Liver (tissue), 9 donors: ENCODE results near the gene HES3. TPM values are rescaled to one million over a fixed set of nuclear protein-coding genes. Genes with fewer than 3 reads are reported as not detected.

Experiments used
- DNase-seq: peaks from one replicate; pipeline ENCODE4 v3.0.0-alpha.2; 2017; ENCODE audit warnings: low spot score
- H3K27ac ChIP-seq, 2 donors: one replicate each; pipeline ENCODE4 v1.7.0; 2013; ENCODE audit warnings: inconsistent platforms in 2 of 2, low read length in 2 of 2, control low read depth in 1 of 2, low read depth in 1 of 2, mild to moderate bottlenecking in 1 of 2
- H3K27me3 ChIP-seq, 4 donors: one replicate each; pipeline versions ENCODE4 v1.6.1 to v1.7.0; 2013; ENCODE audit warnings: low read length in 3 of 4, inconsistent platforms in 1 of 4, mild to moderate bottlenecking in 1 of 4, moderate library complexity in 1 of 4; ENCODE audit not compliant: control insufficient read depth in 4 of 4, insufficient read depth in 4 of 4
- H3K36me3 ChIP-seq, 4 donors: one replicate each; pipeline versions ENCODE4 v1.6.1 to v1.7.0; 2013; ENCODE audit warnings: low read length in 3 of 4, mild to moderate bottlenecking in 3 of 4, low read depth in 1 of 4, moderate library complexity in 1 of 4; ENCODE audit not compliant: control insufficient read depth in 4 of 4, insufficient read depth in 3 of 4
- H3K4me1 ChIP-seq, 4 donors: one replicate each; pipeline versions ENCODE4 v1.6.1 to v1.7.0; 2013; ENCODE audit warnings: low read length in 3 of 4, mild to moderate bottlenecking in 3 of 4, moderate library complexity in 1 of 4; ENCODE audit not compliant: control insufficient read depth in 4 of 4, insufficient read depth in 4 of 4
- H3K4me3 ChIP-seq, 3 donors: one replicate each; pipeline versions ENCODE4 v1.6.1 to v1.7.0; 2013; ENCODE audit warnings: low read length in 3 of 3, control low read depth in 1 of 3, low read depth in 1 of 3, mild to moderate bottlenecking in 1 of 3
- H3K9ac ChIP-seq, 2 donors: one replicate each; pipeline ENCODE4 v1.7.0; 2013; ENCODE audit warnings: low read length in 2 of 2, mild to moderate bottlenecking in 2 of 2, moderate library complexity in 2 of 2, control low read depth in 1 of 2, low read depth in 1 of 2
- H3K9me3 ChIP-seq, 4 donors: one replicate each; pipeline versions ENCODE4 v1.6.1 to v1.7.0; 2013; ENCODE audit warnings: low read length in 3 of 4; ENCODE audit not compliant: control insufficient read depth in 4 of 4
- EGR1 ChIP-seq, 2 donors: IDR thresholded peaks; 2 replicates each; pipeline ENCODE4 v1.6.1; 2016 to 2018; ENCODE audit warnings: antibody characterized with exemption in 2 of 2, low read depth in 2 of 2
- FOXA1 ChIP-seq: IDR thresholded peaks from 2 replicates; pipeline ENCODE4 v1.6.1; 2016; ENCODE audit warnings: antibody characterized with exemption
- FOXA2 ChIP-seq: IDR thresholded peaks from 2 replicates; pipeline ENCODE4 v1.6.1; 2016; ENCODE audit warnings: antibody characterized with exemption
- GABPA ChIP-seq, 2 donors: IDR thresholded peaks in 1 of 2; conservative IDR thresholded peaks in 1 of 2; 2 replicates each; pipeline ENCODE4 v1.6.1; 2016; ENCODE audit warnings: antibody characterized with exemption in 2 of 2, mild to moderate bottlenecking in 1 of 2, moderate library complexity in 1 of 2
- HNF4G ChIP-seq: IDR thresholded peaks from 2 replicates; pipeline ENCODE4 v1.6.1; 2016; ENCODE audit warnings: antibody characterized with exemption
- MAX ChIP-seq: IDR thresholded peaks from 2 replicates; pipeline ENCODE4 v1.6.1; 2016; ENCODE audit warnings: antibody characterized with exemption
- NR2F2 ChIP-seq: IDR thresholded peaks from 2 replicates; pipeline ENCODE4 v1.6.1; 2016; ENCODE audit warnings: antibody characterized with exemption
- REST ChIP-seq: IDR thresholded peaks from 2 replicates; pipeline ENCODE4 v1.6.1; 2016; ENCODE audit warnings: antibody characterized with exemption, mild to moderate bottlenecking
- SP1 ChIP-seq: IDR thresholded peaks from 2 replicates; pipeline ENCODE4 v1.6.1; 2018; ENCODE audit warnings: antibody characterized with exemption, mild to moderate bottlenecking
- TAF1 ChIP-seq: conservative IDR thresholded peaks from 2 replicates; pipeline ENCODE4 v1.6.1; 2016; ENCODE audit warnings: antibody characterized with exemption, mild to moderate bottlenecking
- YY1 ChIP-seq: IDR thresholded peaks from 2 replicates; pipeline ENCODE4 v1.6.1; 2016; ENCODE audit warnings: antibody characterized with exemption, mild to moderate bottlenecking
- WGBS: extraction: QIAGEN DNeasy Blood & Tissue Kit; methylation state at CpG from one replicate; pipeline ENCODE4 v1.1.7; 2013; 5-methylcytosine and 5-hydroxymethylcytosine counted together
- polyA plus RNA-seq, 2 donors: library from polyadenylated mRNA; stranded (reverse) in 1 of 2; unstranded in 1 of 2; fragments of 200-250 nt in 1 of 2; fragments of >200 nt in 1 of 2; fragmentation: Nextera tagmentation in 1 of 2; extraction: Ambion mirVana in 1 of 2; gene quantifications; one replicate each; pipeline versions ENCODE4 v1.2.1 to v1.2.3, GENCODE V29; 2013 to 2015
- total RNA-seq, 2 donors: library from RNA; depleted of rRNA; stranded (reverse); fragments of >200 nt; gene quantifications; one replicate each; pipeline ENCODE4 v1.2.3, GENCODE V29; 2014
- TF ChIP-seq, protein P1 (sequence below): IDR thresholded peaks from 2 replicates; pipeline ENCODE4 v1.6.1; 2016; ENCODE audit warnings: antibody characterized with exemption
- TF ChIP-seq, protein P2 (sequence below): IDR thresholded peaks from 2 replicates; pipeline ENCODE4 v1.6.1; 2016; ENCODE audit warnings: antibody characterized with exemption
- TF ChIP-seq, protein P3 (sequence below): fragments of 150-350 bp; IDR thresholded peaks from 2 replicates; pipeline ENCODE4 v1.5.1; 2017; ENCODE audit warnings: improper control_type of control experiment, low read depth, low read length; ENCODE audit not compliant: missing input control
- donor health status: healthy.
- donor health status: healthy.
- donor health status: healthy.
- donor health status: healthy.
- donor health status: healthy.

HES3 gene
- total and polyA plus RNA-seq, 4 donors: not detected

- Histone ChIP-seq H3K27me3 (no peaks in the 10 kb centered on the region), H3K4me3 (no peak overlapping the region), H3K9me3 (no peaks in the 10 kb centered on the region), H3K4me1 (no peaks in the 10 kb centered on the region), H3K9ac (no peak overlapping the region), H3K36me3 (no peaks in the 10 kb centered on the region), H3K27ac (no peak overlapping the region)
- no peak for DNase-seq
- 92% methylated on average over 6 of the region's 6 CpGs for WGBS
- TF ChIP-seq FOXA2 (no peak), EGR1 (IDR thresholded peaks at IDR 0.05; ENCODE audit: low read depth in 2 of 2) (no peak), YY1 (no peak), FOXA1 (no peak), NR2F2 (no peak), MAX (no peak), TAF1 (no peak)
- TF ChIP-seq, protein P1, sequence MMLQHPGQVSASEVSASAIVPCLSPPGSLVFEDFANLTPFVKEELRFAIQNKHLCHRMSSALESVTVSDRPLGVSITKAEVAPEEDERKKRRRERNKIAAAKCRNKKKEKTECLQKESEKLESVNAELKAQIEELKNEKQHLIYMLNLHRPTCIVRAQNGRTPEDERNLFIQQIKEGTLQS: no peak
- TF ChIP-seq, protein P2, sequence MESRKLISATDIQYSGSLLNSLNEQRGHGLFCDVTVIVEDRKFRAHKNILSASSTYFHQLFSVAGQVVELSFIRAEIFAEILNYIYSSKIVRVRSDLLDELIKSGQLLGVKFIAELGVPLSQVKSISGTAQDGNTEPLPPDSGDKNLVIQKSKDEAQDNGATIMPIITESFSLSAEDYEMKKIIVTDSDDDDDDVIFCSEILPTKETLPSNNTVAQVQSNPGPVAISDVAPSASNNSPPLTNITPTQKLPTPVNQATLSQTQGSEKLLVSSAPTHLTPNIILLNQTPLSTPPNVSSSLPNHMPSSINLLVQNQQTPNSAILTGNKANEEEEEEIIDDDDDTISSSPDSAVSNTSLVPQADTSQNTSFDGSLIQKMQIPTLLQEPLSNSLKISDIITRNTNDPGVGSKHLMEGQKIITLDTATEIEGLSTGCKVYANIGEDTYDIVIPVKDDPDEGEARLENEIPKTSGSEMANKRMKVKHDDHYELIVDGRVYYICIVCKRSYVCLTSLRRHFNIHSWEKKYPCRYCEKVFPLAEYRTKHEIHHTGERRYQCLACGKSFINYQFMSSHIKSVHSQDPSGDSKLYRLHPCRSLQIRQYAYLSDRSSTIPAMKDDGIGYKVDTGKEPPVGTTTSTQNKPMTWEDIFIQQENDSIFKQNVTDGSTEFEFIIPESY: no peak
These were observed 28.9 kb downstream of the HES3 start for GRCh38 chr1:6272868-6273267.

DNA sequence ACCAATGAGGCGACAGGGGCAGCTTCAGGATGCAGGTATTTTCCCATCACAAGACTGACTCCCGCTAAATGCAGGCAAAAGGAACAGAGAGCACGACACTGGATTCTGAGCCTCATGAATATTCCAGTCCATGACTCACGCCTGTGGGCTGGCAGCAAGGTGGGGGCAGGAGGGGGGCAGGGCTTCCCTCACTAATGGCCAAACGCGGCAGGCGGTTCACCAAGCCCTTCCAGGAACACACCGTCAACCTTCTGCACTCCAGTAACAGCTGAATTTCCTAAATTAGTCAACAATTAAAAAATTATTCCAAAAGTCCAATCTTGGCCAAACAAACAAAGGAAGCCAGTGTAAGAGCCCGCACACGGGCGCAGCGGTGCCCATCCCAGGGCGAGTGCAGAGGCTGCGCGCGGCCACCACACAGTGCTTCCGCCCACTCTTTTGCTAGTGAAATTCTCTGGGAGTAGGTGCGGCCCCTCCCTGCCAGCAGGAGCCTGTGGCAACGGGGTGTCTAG is 29.5 kb downstream of the HES3 start:
- Histone ChIP-seq H3K36me3 (no peaks in the 10 kb centered on the region), H3K9ac (no peak overlapping the region), H3K27me3 (no peaks in the 10 kb centered on the region), H3K4me3 (no peak overlapping the region), H3K9me3 (no peaks in the 10 kb centered on the region), H3K27ac (no peak overlapping the region), H3K4me1 (no peaks in the 10 kb centered on the region)
- TF ChIP-seq FOXA1 (no peak), HNF4G (no peak), SP1 (no peak), GABPA (IDR thresholded peaks at IDR 0.05 in 1 of 2, conservative IDR thresholded peaks at IDR 0.05 in 1 of 2) (no peak), TAF1 (no peak), REST (no peak), YY1 (no peak), FOXA2 (no peak)
- TF ChIP-seq, protein P2: no peak
- TF ChIP-seq, protein P3, sequence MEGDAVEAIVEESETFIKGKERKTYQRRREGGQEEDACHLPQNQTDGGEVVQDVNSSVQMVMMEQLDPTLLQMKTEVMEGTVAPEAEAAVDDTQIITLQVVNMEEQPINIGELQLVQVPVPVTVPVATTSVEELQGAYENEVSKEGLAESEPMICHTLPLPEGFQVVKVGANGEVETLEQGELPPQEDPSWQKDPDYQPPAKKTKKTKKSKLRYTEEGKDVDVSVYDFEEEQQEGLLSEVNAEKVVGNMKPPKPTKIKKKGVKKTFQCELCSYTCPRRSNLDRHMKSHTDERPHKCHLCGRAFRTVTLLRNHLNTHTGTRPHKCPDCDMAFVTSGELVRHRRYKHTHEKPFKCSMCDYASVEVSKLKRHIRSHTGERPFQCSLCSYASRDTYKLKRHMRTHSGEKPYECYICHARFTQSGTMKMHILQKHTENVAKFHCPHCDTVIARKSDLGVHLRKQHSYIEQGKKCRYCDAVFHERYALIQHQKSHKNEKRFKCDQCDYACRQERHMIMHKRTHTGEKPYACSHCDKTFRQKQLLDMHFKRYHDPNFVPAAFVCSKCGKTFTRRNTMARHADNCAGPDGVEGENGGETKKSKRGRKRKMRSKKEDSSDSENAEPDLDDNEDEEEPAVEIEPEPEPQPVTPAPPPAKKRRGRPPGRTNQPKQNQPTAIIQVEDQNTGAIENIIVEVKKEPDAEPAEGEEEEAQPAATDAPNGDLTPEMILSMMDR: no peak
- TF ChIP-seq, protein P1: no peak
- 90% methylated on average over 19 of the region's 19 CpGs for WGBS
- no peak for DNase-seq
